GM12874 (cell line): ENCODE measurements around the gene TTC7B.

Source experiments
- CTCF ChIP-seq: IDR thresholded peaks from 2 replicates; pipeline ENCODE4 v1.5.1; 2011; ENCODE audit warnings: low read depth, mild to moderate bottlenecking, control low read depth, low read length, moderate library complexity; ENCODE audit not compliant: insufficient read depth

TTC7B gene

GRCh38 chr14:90619911-90620310 lies 196.3 kb downstream of the TTC7B start:
- TF ChIP-seq CTCF: no peak

GRCh38 chr14:90617961-90618360 lies 198.3 kb downstream of the TTC7B start:
- no peak for TF ChIP-seq CTCF

- no peak for TF ChIP-seq CTCF
Observed at GRCh38 chr14:90616881-90617280, 199.3 kb downstream of the TTC7B start.

- no peak for TF ChIP-seq CTCF
Observed at GRCh38 chr14:90616313-90616712, 199.9 kb downstream of the TTC7B start.

- no peak for TF ChIP-seq CTCF
Observed at GRCh38 chr14:90615517-90616060, 200.6 kb downstream of the TTC7B start.

- no peak for TF ChIP-seq CTCF
Observed at GRCh38 chr14:90614696-90615516, 201.3 kb downstream of the TTC7B start.

- TF ChIP-seq CTCF: no peak
Observed at GRCh38 chr14:90613997-90614396, 202.2 kb downstream of the TTC7B start.
